ENCODE data around the gene NOL4L. TPM values are rescaled to one million over a fixed set of nuclear protein-coding genes. Genes with fewer than 3 reads are reported as not detected.

NOL4L gene
- polyA plus RNA-seq, 1 experiment, result 10.9 TPM

GRCh38 chr20:32479697-32480171 is 105.4 kb downstream of the NOL4L start:
- ChIA-PET CTCF (interaction anchor here (0.6 kb wide), 1 partner anchor 144 kb away, joined by 3 read pairs; no protein-coding TSS in a partner anchor), POLR2A (no interaction called here)
- Histone ChIP-seq H3K36me3 (ENCODE audit: control insufficient read depth, insufficient read depth, low read length) (no peaks in the 10 kb centered on the region; the same call in 1 of the 2 replicates), H3K4me3 (ENCODE audit: low read depth, low read length) (no peak overlapping the region), H3K27me3 (ENCODE audit: control insufficient read depth, insufficient read depth, low read length) (no peaks in the 10 kb centered on the region)
- no peak for DNase-seq (ENCODE audit: low read depth)
- TF ChIP-seq CTCF (IDR thresholded peaks at IDR 0.05; ENCODE audit: insufficient read depth, low read depth, low read length), result no peak

- no peak overlapping the region for H3K4me3 ChIP-seq (ENCODE audit: low read depth, low read length)
- ChIA-PET POLR2A (no interaction called here), CTCF (no interaction called here)
- no peak for DNase-seq (ENCODE audit: low read depth)
- no peak for TF ChIP-seq CTCF (IDR thresholded peaks at IDR 0.05; ENCODE audit: insufficient read depth, low read depth, low read length)
- H3K27me3 ChIP-seq (ENCODE audit: control insufficient read depth, insufficient read depth, low read length), result no peaks in the 10 kb centered on the region
- peaks cover 2% of the 10 kb centered on the region; the same call in 1 of the 2 replicates for H3K36me3 ChIP-seq (ENCODE audit: control insufficient read depth, insufficient read depth, low read length)
These were observed 106.1 kb downstream of the NOL4L start for GRCh38 chr20:32479012-32479411.

GRCh38 chr20:32478576-32478975 is 106.6 kb downstream of the NOL4L start:
- Histone ChIP-seq H3K4me3 (ENCODE audit: low read depth, low read length) (no peak overlapping the region), H3K36me3 (ENCODE audit: control insufficient read depth, insufficient read depth, low read length) (peaks cover 2% of the 10 kb centered on the region; the same call in 1 of the 2 replicates), H3K27me3 (ENCODE audit: control insufficient read depth, insufficient read depth, low read length) (no peaks in the 10 kb centered on the region)
- no peak for DNase-seq (ENCODE audit: low read depth)
- no peak for TF ChIP-seq CTCF (IDR thresholded peaks at IDR 0.05; ENCODE audit: insufficient read depth, low read depth, low read length)
- ChIA-PET CTCF (no interaction called here), POLR2A (no interaction called here)

- DNase-seq (ENCODE audit: low read depth), result no peak
- Histone ChIP-seq H3K4me3 (ENCODE audit: low read depth, low read length) (no peak overlapping the region), H3K36me3 (ENCODE audit: control insufficient read depth, insufficient read depth, low read length) (peaks cover 3% of the 10 kb centered on the region), H3K27me3 (ENCODE audit: control insufficient read depth, insufficient read depth, low read length) (no peaks in the 10 kb centered on the region)
- POLR2A ChIA-PET, result no interaction called here
- CTCF ChIA-PET, result no interaction called here
- no peak for TF ChIP-seq CTCF (IDR thresholded peaks at IDR 0.05; ENCODE audit: insufficient read depth, low read depth, low read length)
These were observed 107.3 kb downstream of the NOL4L start for GRCh38 chr20:32477594-32478512.

- POLR2A ChIA-PET, result no interaction called here
- CTCF ChIA-PET, result no interaction called here
- TF ChIP-seq CTCF (IDR thresholded peaks at IDR 0.05; ENCODE audit: insufficient read depth, low read depth, low read length), result no peak
These were observed 108.2 kb downstream of the NOL4L start for GRCh38 chr20:32476684-32477593.

More at GRCh38 chr20:32476684-32477593, 108.2 kb downstream of the NOL4L start:
- no peaks in the 10 kb centered on the region for H3K27me3 ChIP-seq (ENCODE audit: control insufficient read depth, insufficient read depth, low read length)
- no peak overlapping the region for H3K4me3 ChIP-seq (ENCODE audit: low read depth, low read length)
- no peak for DNase-seq (ENCODE audit: low read depth)
- peaks cover 11% of the 10 kb centered on the region for H3K36me3 ChIP-seq (ENCODE audit: control insufficient read depth, insufficient read depth, low read length)

All from BJ (cell line).